CD4-positive, alpha-beta T cell (primary cell): ENCODE results near the gene DDX4. TPM values are rescaled to one million over a fixed set of nuclear protein-coding genes. Genes with fewer than 3 reads are reported as not detected.
A peak's percentile ranks its signal among the peaks of the same experiment; 100 is the strongest.
"Not testable (repeated sequence)": the region's sequence is repeated elsewhere in the genome, so short reads cannot be mapped to it uniquely, and the experiment has no call there.

Experiments used
- ATAC-seq: fragments of 200-7000 bp; cut with Tn5 transposase; one replicate; pipeline ENCODE4 v1.10.0; 2022; ENCODE audit warnings: mild to moderate bottlenecking; ENCODE audit not compliant: poor library complexity
- CTCF ChIA-PET: fragments of 350-600 bp; sonication (Branson Sonifier 250); formaldehyde crosslinking; loops from one replicate; lab custom pipeline; 2021; ENCODE audit warnings: antibody characterized with exemption, inconsistent platforms; lab: Charles Lee
- POLR2A ChIA-PET: fragments of 350-600 bp; sonication (Branson Sonifier 250); formaldehyde crosslinking; loops from one replicate; lab custom pipeline; 2021; ENCODE audit warnings: antibody characterized with exemption, inconsistent platforms; lab: Charles Lee
- DNase-seq, 14 experiments: peaks; one replicate each; pipeline ENCODE4 v3.0.0-alpha.2; 2013 to 2020; ENCODE audit warnings: mixed read lengths in 2 of 14
- H3K27ac ChIP-seq, 2 donors: one replicate each; pipeline versions ENCODE4 v1.5.1 to v1.7.0; 2013; ENCODE audit warnings: low read length in 2 of 2, low read depth in 1 of 2, mild to moderate bottlenecking in 1 of 2
- H3K27me3 ChIP-seq, 2 experiments: 1 replicate in 1 of 2; 2 replicates in 1 of 2; pipeline versions ENCODE4 v1.6.1 to v1.7.0; 2013; ENCODE audit warnings: low read length in 2 of 2, control low read depth in 1 of 2, mild to moderate bottlenecking in 1 of 2, moderate library complexity in 1 of 2; ENCODE audit not compliant: insufficient read depth in 2 of 2, control insufficient read depth in 1 of 2
- H3K36me3 ChIP-seq: one replicate; pipeline ENCODE4 v1.6.1; 2013; ENCODE audit warnings: low read length, control low read depth; ENCODE audit not compliant: insufficient read depth
- H3K4me1 ChIP-seq: one replicate; pipeline ENCODE4 v1.6.1; 2013; ENCODE audit warnings: low read length, control low read depth; ENCODE audit not compliant: insufficient read depth
- H3K4me3 ChIP-seq: one replicate; pipeline ENCODE4 v1.5.1; 2013; ENCODE audit warnings: mild to moderate bottlenecking, low read length, moderate library complexity
- H3K9me3 ChIP-seq, 2 experiments: 1 replicate in 1 of 2; 2 replicates in 1 of 2; pipeline versions ENCODE4 v1.6.1 to v1.7.0; 2013; ENCODE audit warnings: low read length in 2 of 2, mild to moderate bottlenecking in 2 of 2, control low read depth in 1 of 2, moderate library complexity in 1 of 2; ENCODE audit not compliant: control insufficient read depth in 1 of 2, insufficient read depth in 1 of 2
- H3K27ac Mint-ChIP-seq: one replicate; pipeline ENCODE4 v1.8.0; 2020; ENCODE audit warnings: mixed read lengths
- H3K27me3 Mint-ChIP-seq: one replicate; pipeline ENCODE4 v1.8.0; 2021; ENCODE audit warnings: mixed read lengths
- H3K36me3 Mint-ChIP-seq: one replicate; pipeline ENCODE4 v1.8.0; 2021; ENCODE audit warnings: low read depth, mixed read lengths
- H3K4me1 Mint-ChIP-seq: one replicate; pipeline ENCODE4 v1.8.0; 2021; ENCODE audit warnings: low read depth, mixed read lengths
- H3K4me3 Mint-ChIP-seq: one replicate; pipeline ENCODE4 v1.8.0; 2020; ENCODE audit warnings: mild to moderate bottlenecking, mixed read lengths
- H3K9me3 Mint-ChIP-seq: one replicate; pipeline ENCODE4 v1.8.0; 2020; ENCODE audit warnings: mixed read lengths
- intact Hi-C, 2 experiments: fragments of 100-400 bp; cut with DNase I in 1 of 2; cut with micrococcal nuclease in 1 of 2; formaldehyde crosslinking; loops; one replicate each; pipeline versions ENCODE4 v1.15.1 to v1.9.0; 2023 to 2025; cut with DNase I, micrococcal nuclease
- total RNA-seq, 174 experiments: library from RNA in 2 of 174; stranded (reverse) in 2 of 174; gene quantifications; one replicate each; pipeline ENCODE4 v1.2.3 and lab custom pipeline; 2021 to 2026
- TF ChIP-seq, protein P1 (sequence below): fragments of 200-600 bp; IDR thresholded peaks from one replicate; pipeline ENCODE4 v1.8.0; 2022; ENCODE audit warnings: antibody characterized with exemption, mild to moderate bottlenecking

The DDX4 gene
- total RNA-seq, 2 experiments from 2014 or later = not detected

DNA sequence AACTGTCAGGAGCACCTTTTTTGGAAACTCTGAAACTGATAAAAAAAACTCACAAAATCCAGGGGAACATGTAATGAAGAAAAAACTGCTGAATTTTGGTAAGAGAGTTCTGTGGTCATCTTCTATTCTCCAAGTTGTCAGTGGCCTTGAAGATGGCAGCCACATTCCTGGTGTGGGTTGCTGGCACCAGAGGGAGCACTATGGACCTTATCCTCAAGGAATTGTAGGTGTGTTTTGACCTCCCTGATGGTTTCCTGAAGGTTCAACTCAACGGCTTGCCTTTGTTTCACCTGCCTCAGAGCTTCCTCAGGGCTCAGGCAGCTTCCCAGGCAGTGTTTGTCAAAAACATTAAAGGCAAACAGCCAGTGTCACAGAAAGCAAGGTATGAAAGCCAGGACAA is 23.5 kb upstream of the DDX4 start:
- Histone ChIP-seq H3K27me3 (no peaks in the 10 kb centered on the region), H3K27ac (no peak overlapping the region), H3K36me3 (no peaks in the 10 kb centered on the region), H3K9me3 (peaks cover 0 to 4% of the 10 kb centered on the region in 2 experiments), H3K4me1 (peaks cover 20% of the 10 kb centered on the region), H3K4me3 (no peak overlapping the region)
- ChIA-PET POLR2A (no interaction called here), CTCF (no interaction called here)
- intact Hi-C loops = loop anchor here in 1 of 2 experiments (5.0 to 10.0 kb wide), 2 partner anchors 182 to 1400 kb away; partner anchors contain the start of genes ARL15 and PLPP1
- TF ChIP-seq, protein P1, sequence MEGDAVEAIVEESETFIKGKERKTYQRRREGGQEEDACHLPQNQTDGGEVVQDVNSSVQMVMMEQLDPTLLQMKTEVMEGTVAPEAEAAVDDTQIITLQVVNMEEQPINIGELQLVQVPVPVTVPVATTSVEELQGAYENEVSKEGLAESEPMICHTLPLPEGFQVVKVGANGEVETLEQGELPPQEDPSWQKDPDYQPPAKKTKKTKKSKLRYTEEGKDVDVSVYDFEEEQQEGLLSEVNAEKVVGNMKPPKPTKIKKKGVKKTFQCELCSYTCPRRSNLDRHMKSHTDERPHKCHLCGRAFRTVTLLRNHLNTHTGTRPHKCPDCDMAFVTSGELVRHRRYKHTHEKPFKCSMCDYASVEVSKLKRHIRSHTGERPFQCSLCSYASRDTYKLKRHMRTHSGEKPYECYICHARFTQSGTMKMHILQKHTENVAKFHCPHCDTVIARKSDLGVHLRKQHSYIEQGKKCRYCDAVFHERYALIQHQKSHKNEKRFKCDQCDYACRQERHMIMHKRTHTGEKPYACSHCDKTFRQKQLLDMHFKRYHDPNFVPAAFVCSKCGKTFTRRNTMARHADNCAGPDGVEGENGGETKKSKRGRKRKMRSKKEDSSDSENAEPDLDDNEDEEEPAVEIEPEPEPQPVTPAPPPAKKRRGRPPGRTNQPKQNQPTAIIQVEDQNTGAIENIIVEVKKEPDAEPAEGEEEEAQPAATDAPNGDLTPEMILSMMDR = no peak
- Mint-ChIP-seq H3K27ac (no peak overlapping the region), H3K9me3 (peaks cover 8% of the 10 kb centered on the region), H3K4me1 (peaks cover 18% of the 10 kb centered on the region), H3K27me3 (no peaks in the 10 kb centered on the region), H3K36me3 (peaks cover 15% of the 10 kb centered on the region), H3K4me3 (no peak overlapping the region)
- ATAC-seq = no peak
- DNase-seq = no peak

DNA sequence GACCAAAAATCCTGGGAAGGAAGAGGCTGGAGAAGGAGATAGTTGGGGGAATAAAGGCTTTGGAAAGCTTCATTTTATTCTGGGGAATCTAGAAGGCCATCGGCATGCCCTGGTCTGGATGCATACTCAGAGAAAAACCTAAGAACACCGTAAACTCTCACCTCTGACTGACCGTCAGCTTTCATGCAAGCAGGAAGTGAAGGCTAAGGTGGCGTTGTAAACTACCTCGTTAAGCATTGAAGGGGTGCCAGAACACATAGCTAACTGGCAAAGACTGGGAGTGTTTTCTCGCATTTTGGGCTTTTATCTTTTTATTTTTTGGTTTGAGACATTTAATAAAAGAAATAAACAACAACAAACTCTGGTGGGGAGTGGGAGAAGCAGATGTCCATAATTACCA is 23.1 kb upstream of the DDX4 start:
- no peak for ATAC-seq
- Histone ChIP-seq H3K27me3 (no peaks in the 10 kb centered on the region), H3K4me1 (peaks cover 20% of the 10 kb centered on the region), H3K4me3 (no peak overlapping the region), H3K9me3 (peaks cover 0 to 4% of the 10 kb centered on the region in 2 experiments), H3K27ac (no peak overlapping the region), H3K36me3 (no peaks in the 10 kb centered on the region)
- peaks cover 18% of the 10 kb centered on the region for H3K4me1 Mint-ChIP-seq
- TF ChIP-seq, protein P1 = no peak
- H3K4me3 Mint-ChIP-seq = peak overlapping the region; percentile 51
- H3K36me3 Mint-ChIP-seq = peaks cover 15% of the 10 kb centered on the region
- H3K27me3 Mint-ChIP-seq = no peaks in the 10 kb centered on the region
- peaks cover 8% of the 10 kb centered on the region for H3K9me3 Mint-ChIP-seq
- DNase-seq = no peak
- intact Hi-C loops = loop anchor here in 1 of 2 experiments (5.0 to 10.0 kb wide), 2 partner anchors 182 to 1400 kb away; partner anchors contain the start of genes ARL15 and PLPP1
- CTCF ChIA-PET = no interaction called here
- H3K27ac Mint-ChIP-seq = no peak overlapping the region
- POLR2A ChIA-PET = no interaction called here

DNA sequence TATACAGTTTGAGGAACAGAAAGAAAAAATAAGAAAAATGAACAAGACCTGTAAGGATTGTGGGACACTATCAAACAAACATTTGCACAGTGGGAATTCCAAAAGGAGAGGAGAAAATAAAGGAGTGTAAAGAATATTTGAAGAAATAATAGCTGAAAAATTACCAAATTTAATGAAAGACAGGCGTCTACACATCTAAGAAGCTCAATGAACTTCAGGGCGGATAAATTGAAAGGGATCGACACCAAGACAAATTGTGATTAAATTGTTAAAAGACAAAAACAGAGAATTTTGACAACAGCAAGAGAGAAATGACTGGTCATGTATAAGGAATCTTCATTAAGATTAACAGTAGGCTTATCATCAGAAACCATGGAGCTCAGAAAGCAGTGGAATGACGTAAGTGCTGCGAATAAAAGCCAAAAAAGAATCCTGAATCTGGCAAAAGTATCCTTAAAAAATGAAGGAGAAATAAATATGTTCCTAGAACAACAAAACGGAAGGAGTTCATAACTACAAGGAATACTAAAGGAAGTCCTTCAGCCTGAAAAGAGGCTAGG is 22.3 kb upstream of the DDX4 start:
- no peak for ATAC-seq
- Histone ChIP-seq H3K27me3 (no peaks in the 10 kb centered on the region), H3K4me1 (peaks cover 20% of the 10 kb centered on the region), H3K4me3 (no peak overlapping the region), H3K36me3 (no peaks in the 10 kb centered on the region), H3K9me3 (peaks cover 0 to 4% of the 10 kb centered on the region in 2 experiments), H3K27ac (no peak overlapping the region)
- TF ChIP-seq, protein P1 = no peak
- Mint-ChIP-seq H3K36me3 (peaks cover 15% of the 10 kb centered on the region), H3K4me3 (no peak overlapping the region), H3K27me3 (no peaks in the 10 kb centered on the region), H3K9me3 (peaks cover 8% of the 10 kb centered on the region), H3K27ac (no peak overlapping the region), H3K4me1 (peaks cover 18% of the 10 kb centered on the region)
- POLR2A ChIA-PET = no interaction called here
- CTCF ChIA-PET = interaction anchor here (0.6 kb wide), 1 partner anchor 284 kb away, joined by 3 read pairs; no protein-coding TSS in a partner anchor
- no peak for DNase-seq
- intact Hi-C loops = loop anchor here in 1 of 2 experiments (10.0 kb wide), 1 partner anchor 1401 kb away; the partner anchor contains the start of gene ARL15

DNA sequence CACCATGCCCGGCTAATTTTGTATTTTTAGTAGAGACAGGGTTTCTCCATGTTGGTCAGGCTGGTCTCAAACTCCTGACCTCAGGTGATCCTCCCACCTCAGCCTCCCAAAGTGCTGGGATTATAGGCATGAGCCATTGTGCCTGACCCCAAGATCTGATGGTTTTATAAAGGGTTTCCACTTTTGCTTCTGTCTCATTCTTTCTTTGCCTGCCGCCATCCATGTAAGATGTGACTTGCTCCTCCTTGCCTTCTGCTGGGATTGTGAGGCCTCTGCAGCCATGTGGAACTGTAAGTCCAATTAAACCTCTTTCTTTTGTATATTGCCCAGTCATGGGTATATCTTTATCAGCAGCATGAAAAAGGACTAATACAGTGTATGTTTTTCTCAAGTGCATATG is 18.8 kb upstream of the DDX4 start:
- H3K4me3 ChIP-seq, H3K36me3 ChIP-seq, DNase-seq, CTCF ChIA-PET, H3K27me3 Mint-ChIP-seq, H3K4me3 Mint-ChIP-seq, H3K4me1 Mint-ChIP-seq, H3K9me3 ChIP-seq, H3K27ac ChIP-seq, H3K4me1 ChIP-seq, H3K27ac Mint-ChIP-seq, H3K36me3 Mint-ChIP-seq, H3K27me3 ChIP-seq, ATAC-seq, H3K9me3 Mint-ChIP-seq, POLR2A ChIA-PET: not testable (repeated sequence)
- intact Hi-C loops = loop anchor here in 1 of 2 experiments (10.0 kb wide), 1 partner anchor 1404 kb away; the partner anchor contains the start of gene ARL15
